HG03097 (cell line): ENCODE results near the gene GPR157.

Experiments used
- ATAC-seq: cut with Tn5 transposase; IDR thresholded peaks from one replicate; pipeline ENCODE4 v1.9.1; 2021; ENCODE audit not compliant: unreplicated experiment, low FRiP score

Gene GPR157

DNA sequence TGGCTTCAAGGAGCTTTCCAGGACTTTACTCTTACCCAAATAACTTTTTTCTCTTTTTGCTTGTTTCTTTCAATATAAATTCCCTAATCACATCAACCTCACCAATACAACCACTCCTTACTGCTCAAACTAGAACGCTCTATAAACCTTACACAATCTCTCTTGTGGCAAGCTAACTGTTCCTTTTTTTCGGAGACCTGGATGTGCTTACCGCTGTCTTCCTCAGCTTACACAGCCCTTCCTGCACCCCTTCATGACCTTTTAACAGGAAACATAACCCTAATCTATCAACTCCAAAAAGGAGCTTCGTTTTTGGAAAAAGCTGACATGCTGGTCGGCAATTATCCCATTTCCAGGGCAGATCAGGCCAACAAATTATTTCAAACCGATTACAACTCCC lies 35.3 kb downstream of the GPR157 start:
- no peak for ATAC-seq

- no peak for ATAC-seq
These were observed 35.8 kb downstream of the GPR157 start for GRCh38 chr1:9093091-9093490.

DNA sequence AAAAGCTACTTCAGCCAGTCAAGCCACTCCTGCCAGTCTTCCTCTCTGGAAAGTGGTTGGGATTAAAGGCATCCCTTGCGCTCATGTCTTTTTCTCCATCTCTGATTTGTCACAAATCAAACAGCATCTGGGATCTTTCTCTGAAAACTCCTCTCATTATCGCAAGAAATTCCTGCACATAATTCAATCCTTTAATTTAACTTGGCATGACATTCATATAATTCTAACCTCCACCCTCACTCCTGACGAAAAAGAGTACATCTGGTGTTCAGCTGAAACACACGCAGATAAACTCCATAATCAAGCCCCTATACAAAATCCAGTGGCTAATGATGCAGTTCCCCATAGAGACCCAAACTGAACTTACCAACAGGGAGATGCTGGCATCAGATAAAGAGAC lies 40.1 kb downstream of the GPR157 start:
- ATAC-seq = no peak

DNA sequence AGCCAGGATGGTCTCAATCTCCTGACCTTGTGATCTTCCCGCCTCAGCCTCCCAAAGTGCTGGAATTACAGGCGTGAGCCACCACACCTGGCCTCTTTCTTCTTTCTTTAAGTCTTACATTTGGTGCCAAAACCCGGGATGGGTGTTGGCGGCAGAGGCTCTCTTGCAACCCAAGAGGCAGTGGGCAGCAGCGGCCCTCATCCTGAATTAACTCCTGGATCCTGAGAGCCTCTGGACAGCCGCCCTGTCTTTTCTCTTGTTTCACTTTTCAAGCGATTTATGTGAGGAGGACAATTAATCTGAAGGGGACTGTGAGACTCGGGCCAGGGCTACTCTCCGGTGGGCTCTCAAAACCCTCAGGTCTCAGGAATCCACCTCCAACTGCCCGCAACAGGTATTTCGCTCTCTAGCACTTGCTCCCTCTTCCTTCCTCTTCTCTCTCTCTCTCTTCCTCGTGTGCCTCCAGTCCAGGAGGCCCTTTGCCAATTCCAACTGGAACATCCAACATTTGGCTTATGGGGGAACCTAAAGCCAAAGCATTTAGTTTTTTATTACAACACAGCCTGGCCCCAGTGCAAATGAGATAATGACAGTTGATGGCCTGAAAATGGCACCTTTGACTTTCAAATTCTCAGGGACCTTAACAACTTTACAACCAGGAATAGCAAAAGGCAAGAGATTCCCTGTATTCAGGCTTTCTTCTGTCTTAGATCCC lies 41.3 kb downstream of the GPR157 start:
- no peak for ATAC-seq

DNA sequence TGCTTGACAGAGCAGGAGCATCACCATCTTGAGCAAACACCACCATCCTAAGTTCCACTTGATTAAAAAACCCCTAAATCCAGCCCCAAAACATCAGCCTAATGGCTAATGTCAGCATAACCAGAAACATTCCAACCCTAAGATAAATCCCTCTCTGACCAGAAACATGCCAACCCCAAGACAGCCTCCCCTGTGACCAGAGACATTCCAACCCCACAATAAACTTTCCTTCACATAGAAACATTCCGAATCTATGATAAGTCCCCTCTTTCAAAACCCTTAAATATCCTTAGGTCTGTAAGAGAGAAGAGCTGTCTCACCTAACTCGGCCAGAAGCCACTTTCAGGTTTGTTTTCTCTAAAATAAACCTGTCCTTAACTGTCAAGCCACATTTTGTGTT lies 42.1 kb downstream of the GPR157 start:
- no peak for ATAC-seq

DNA sequence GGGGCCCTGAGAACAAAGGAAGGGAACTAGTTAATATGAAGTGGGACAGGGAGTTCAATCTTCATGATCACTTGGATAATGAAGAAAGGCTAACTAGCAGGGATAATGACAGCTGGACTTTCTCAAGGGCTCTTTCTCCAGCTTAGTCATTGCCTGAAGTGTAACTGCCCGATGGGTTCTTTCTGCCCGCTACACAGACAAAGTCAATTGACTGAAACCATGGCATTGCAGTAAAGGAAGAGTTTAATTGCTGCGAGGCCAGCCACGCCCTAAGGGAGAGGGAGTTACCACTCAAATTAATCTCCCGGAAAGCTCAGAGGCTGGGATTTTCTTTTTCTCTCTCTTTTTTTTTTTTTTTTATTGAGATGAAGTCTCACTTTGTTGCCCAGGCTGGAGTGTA lies 42.9 kb downstream of the GPR157 start:
- ATAC-seq = no peak

DNA sequence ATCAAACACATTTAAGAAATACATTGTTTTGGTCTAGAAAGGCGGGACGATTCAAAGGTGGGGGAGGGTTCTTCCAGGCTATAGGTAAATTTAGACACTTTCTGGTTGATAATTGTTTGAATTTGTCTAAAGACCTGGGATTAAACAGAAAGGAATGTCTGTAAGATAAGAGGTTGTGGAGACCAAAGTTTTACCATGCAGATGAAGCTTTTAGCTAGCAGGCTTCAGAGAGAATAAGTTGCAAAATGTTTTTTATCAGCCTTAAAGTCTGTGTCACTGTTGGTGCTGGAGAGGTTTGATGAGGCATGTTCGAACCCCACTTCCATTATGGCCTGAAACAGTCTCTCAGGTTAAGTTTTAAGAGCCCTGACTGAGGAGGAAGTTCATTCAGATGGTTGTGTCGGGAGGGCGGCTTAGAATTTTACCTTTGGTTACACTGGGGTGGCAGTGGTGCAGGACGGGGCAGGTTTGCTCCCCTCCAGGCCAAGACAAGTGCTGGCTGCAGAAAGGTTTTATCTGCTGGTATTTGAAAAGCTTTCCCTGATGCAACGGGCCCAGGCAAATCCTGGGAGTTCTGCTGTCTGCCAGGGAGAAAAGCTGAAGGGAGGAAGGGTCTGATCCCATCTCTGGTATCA lies 43.5 kb downstream of the GPR157 start:
- no peak for ATAC-seq

GRCh38 chr1:9084906-9085305 lies 44.0 kb downstream of the GPR157 start:
- no peak for ATAC-seq

GRCh38 chr1:9081473-9081872 lies 47.4 kb downstream of the GPR157 start:
- no peak for ATAC-seq

DNA sequence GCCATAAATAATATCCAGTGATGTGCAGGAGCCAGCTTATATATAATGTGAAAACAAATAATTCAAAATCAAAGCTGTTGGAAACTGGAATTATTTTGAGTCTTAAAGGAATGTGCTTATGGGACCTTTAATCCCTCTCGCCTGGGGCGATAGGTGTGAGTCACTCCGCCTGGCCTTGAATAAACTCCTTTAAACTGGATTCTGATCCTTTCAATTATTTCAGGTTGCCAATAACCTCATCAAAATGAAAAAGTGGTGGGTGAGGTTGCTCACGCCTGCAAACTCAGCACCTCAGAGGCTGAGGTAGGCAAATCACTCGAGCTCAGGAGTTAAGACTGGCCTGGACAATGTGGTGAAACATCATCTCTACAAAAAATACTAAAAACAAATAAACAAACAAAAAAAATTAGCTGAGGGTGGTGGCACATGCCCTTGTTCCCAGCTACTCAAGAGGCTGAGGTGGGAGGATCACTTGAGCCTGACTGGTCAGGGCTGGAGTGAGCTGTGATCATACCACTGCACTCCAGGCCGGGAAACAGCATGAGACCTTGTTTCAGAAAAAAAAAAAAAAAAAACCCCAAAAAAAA lies 48.1 kb downstream of the GPR157 start:
- no peak for ATAC-seq

GRCh38 chr1:9079988-9080704 lies 48.8 kb downstream of the GPR157 start:
- no peak for ATAC-seq

- ATAC-seq = no peak
These were observed 50.0 kb downstream of the GPR157 start for GRCh38 chr1:9078752-9079500.

DNA sequence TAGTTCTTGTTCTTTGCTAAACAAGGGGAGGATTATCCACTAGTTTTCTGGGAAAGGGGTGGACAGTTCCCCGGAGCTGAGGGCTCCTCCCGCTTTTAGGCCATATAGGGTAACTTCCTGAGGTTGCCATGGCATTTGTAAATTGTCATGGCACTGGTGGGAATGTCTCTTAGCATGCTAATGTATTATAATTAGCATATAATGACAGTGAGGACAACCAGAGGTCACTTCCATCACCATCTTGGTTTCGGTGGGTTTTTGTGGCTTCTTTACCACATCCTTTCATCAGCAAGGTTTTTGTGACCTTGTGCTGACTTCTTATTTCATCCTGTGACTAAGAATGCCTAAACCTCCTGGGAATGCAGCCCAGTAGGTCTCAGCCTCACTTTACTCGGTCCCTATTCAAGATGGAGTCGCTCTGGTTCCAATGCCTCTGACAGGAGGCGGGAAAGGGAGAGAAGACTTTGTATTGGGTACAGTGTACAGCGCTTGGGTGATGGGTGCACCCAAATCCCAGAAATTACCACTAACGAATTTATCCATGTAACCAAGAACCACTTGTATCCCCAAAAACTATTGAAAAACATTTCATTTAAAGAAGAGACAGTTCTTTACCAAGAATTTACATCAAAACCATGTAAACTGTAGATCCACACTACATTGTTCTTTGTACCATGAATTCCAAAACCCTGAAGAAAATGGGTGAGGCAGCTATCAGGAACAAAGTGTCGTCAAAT lies 50.7 kb downstream of the GPR157 start:
- ATAC-seq = no peak

GRCh38 chr1:9075022-9075421 lies 53.9 kb downstream of the GPR157 start:
- ATAC-seq = no peak

DNA sequence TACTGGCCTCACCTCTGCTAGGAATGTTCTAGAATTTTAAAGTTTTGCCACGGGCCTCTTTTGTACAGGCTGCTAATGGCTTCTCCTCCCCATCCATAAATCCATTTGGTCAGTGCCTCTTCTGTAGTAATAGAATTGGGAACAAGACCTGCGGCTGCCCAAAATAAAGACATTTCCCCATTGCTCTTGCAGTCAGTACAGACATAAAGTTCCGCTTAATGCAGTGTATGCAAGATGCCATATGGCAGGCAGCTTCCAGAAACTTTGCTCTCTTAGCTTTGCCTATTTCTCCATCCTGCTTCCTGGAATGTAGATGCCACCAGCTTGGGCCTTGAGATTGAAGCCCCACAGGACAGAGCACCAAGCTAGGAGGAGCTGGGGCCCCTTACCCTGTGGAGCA lies 55.8 kb downstream of the GPR157 start:
- ATAC-seq = no peak

- ATAC-seq = no peak
These were observed 57.2 kb downstream of the GPR157 start for GRCh38 chr1:9071554-9072235.

GRCh38 chr1:9070486-9070885 lies 58.4 kb downstream of the GPR157 start:
- ATAC-seq = no peak

DNA sequence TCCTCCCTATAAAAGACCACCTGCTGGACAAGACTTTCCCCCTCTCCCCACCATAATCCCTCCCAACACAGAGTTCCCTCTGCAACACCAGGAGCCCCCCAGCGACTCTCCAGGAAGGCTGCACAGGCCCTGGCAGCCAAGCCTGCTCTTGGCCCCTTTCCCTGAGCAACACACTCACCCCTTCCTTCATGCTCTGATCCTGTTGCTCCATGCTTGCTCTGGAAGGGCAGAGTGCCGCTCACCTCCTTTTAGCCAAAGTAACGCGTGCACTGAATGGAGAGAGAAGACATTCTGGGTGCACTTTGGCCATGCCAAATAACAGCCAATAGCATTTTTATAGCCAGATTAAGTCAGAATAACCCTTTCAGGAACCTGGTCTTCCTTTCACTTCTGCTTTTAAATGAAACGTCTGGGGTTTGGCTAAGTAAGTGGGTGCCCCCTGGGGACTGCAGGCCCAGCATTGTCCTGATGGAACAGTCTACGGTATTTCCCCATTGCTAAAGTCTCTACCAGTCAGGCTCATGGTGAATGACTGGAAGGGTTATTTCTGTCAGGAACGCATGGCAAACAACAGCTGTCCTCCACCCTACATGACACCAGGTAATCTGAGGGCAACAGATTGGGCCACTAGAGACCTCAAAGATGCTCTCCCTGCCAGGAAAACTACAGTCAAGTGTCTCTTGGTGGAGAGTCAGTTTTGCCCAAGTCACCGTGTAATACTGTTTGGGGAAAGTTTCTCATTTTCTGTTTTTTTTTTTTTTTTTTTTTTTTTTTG lies 59.4 kb downstream of the GPR157 start, which contains the start of gene SLC2A5:
Gene SLC2A5, minus strand, starts transcription at position 310 of the 775 bp plus-strand sequence. Its CDS starts 99 bp downstream, at position 211.
- ATAC-seq = peak; percentile 77

DNA sequence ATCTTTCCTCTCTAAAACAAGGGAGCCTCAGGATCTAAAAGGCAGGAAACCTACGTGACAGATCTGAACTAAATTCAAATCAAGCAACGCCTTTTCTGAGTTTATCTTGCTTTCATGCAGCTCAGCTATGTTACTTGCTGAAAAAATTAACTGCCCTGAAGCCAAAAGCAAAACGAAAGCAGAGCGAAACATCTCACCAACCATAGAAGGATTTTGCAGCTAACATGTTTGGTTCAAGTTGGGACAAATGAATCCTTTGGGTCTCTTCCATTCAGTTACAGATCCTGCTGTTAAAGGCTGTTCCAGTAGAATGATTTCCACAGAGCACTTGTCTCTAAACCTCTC lies 59.9 kb downstream of the GPR157 start:
- peak; percentile 4 for ATAC-seq
